Liver (tissue), 9 donors: ENCODE data around the gene TSPAN5. TPM values are rescaled to one million over a fixed set of nuclear protein-coding genes. Genes with fewer than 3 reads are reported as not detected.

Source experiments
- DNase-seq: peaks from one replicate; pipeline ENCODE4 v3.0.0-alpha.2; 2017; ENCODE audit warnings: low spot score
- H3K27ac ChIP-seq, 2 donors: one replicate each; pipeline ENCODE4 v1.7.0; 2013; ENCODE audit warnings: inconsistent platforms in 2 of 2, low read length in 2 of 2, control low read depth in 1 of 2, low read depth in 1 of 2, mild to moderate bottlenecking in 1 of 2
- H3K27me3 ChIP-seq, 4 donors: one replicate each; pipeline versions ENCODE4 v1.6.1 to v1.7.0; 2013; ENCODE audit warnings: low read length in 3 of 4, inconsistent platforms in 1 of 4, mild to moderate bottlenecking in 1 of 4, moderate library complexity in 1 of 4; ENCODE audit not compliant: control insufficient read depth in 4 of 4, insufficient read depth in 4 of 4
- H3K36me3 ChIP-seq, 4 donors: one replicate each; pipeline versions ENCODE4 v1.6.1 to v1.7.0; 2013; ENCODE audit warnings: low read length in 3 of 4, mild to moderate bottlenecking in 3 of 4, low read depth in 1 of 4, moderate library complexity in 1 of 4; ENCODE audit not compliant: control insufficient read depth in 4 of 4, insufficient read depth in 3 of 4
- H3K4me1 ChIP-seq, 4 donors: one replicate each; pipeline versions ENCODE4 v1.6.1 to v1.7.0; 2013; ENCODE audit warnings: low read length in 3 of 4, mild to moderate bottlenecking in 3 of 4, moderate library complexity in 1 of 4; ENCODE audit not compliant: control insufficient read depth in 4 of 4, insufficient read depth in 4 of 4
- H3K4me3 ChIP-seq, 3 donors: one replicate each; pipeline versions ENCODE4 v1.6.1 to v1.7.0; 2013; ENCODE audit warnings: low read length in 3 of 3, control low read depth in 1 of 3, low read depth in 1 of 3, mild to moderate bottlenecking in 1 of 3
- H3K9ac ChIP-seq, 2 donors: one replicate each; pipeline ENCODE4 v1.7.0; 2013; ENCODE audit warnings: low read length in 2 of 2, mild to moderate bottlenecking in 2 of 2, moderate library complexity in 2 of 2, control low read depth in 1 of 2, low read depth in 1 of 2
- H3K9me3 ChIP-seq, 4 donors: one replicate each; pipeline versions ENCODE4 v1.6.1 to v1.7.0; 2013; ENCODE audit warnings: low read length in 3 of 4; ENCODE audit not compliant: control insufficient read depth in 4 of 4
- ATF3 ChIP-seq: IDR thresholded peaks from 2 replicates; pipeline ENCODE4 v1.6.1; 2016; ENCODE audit warnings: antibody characterized with exemption
- EGR1 ChIP-seq, 2 donors: IDR thresholded peaks; 2 replicates each; pipeline ENCODE4 v1.6.1; 2016 to 2018; ENCODE audit warnings: antibody characterized with exemption in 2 of 2, low read depth in 2 of 2
- FOXA1 ChIP-seq: IDR thresholded peaks from 2 replicates; pipeline ENCODE4 v1.6.1; 2016; ENCODE audit warnings: antibody characterized with exemption
- FOXA2 ChIP-seq: IDR thresholded peaks from 2 replicates; pipeline ENCODE4 v1.6.1; 2016; ENCODE audit warnings: antibody characterized with exemption
- GABPA ChIP-seq, 2 donors: IDR thresholded peaks in 1 of 2; conservative IDR thresholded peaks in 1 of 2; 2 replicates each; pipeline ENCODE4 v1.6.1; 2016; ENCODE audit warnings: antibody characterized with exemption in 2 of 2, mild to moderate bottlenecking in 1 of 2, moderate library complexity in 1 of 2
- HNF4A ChIP-seq, 2 donors: conservative IDR thresholded peaks; 2 replicates each; pipeline ENCODE4 v1.6.1; 2016; ENCODE audit warnings: antibody characterized with exemption in 2 of 2, mild to moderate bottlenecking in 2 of 2
- HNF4G ChIP-seq: IDR thresholded peaks from 2 replicates; pipeline ENCODE4 v1.6.1; 2016; ENCODE audit warnings: antibody characterized with exemption
- JUND ChIP-seq, 2 donors: IDR thresholded peaks; 2 replicates each; pipeline ENCODE4 v1.6.1; 2016; ENCODE audit warnings: antibody characterized with exemption in 2 of 2
- MAX ChIP-seq: IDR thresholded peaks from 2 replicates; pipeline ENCODE4 v1.6.1; 2016; ENCODE audit warnings: antibody characterized with exemption
- NR2F2 ChIP-seq: IDR thresholded peaks from 2 replicates; pipeline ENCODE4 v1.6.1; 2016; ENCODE audit warnings: antibody characterized with exemption
- REST ChIP-seq: IDR thresholded peaks from 2 replicates; pipeline ENCODE4 v1.6.1; 2016; ENCODE audit warnings: antibody characterized with exemption, mild to moderate bottlenecking
- RXRA ChIP-seq, 2 donors: IDR thresholded peaks; 2 replicates each; pipeline ENCODE4 v1.6.1; 2017 to 2018; ENCODE audit warnings: antibody characterized with exemption in 2 of 2, mild to moderate bottlenecking in 1 of 2
- SP1 ChIP-seq: IDR thresholded peaks from 2 replicates; pipeline ENCODE4 v1.6.1; 2018; ENCODE audit warnings: antibody characterized with exemption, mild to moderate bottlenecking
- TAF1 ChIP-seq: conservative IDR thresholded peaks from 2 replicates; pipeline ENCODE4 v1.6.1; 2016; ENCODE audit warnings: antibody characterized with exemption, mild to moderate bottlenecking
- ZBTB33 ChIP-seq: IDR thresholded peaks from 2 replicates; pipeline ENCODE4 v1.6.1; 2016; ENCODE audit warnings: antibody characterized with exemption
- WGBS: extraction: QIAGEN DNeasy Blood & Tissue Kit; methylation state at CpG from one replicate; pipeline ENCODE4 v1.1.7; 2013; 5-methylcytosine and 5-hydroxymethylcytosine counted together
- polyA plus RNA-seq, 2 donors: library from polyadenylated mRNA; stranded (reverse) in 1 of 2; unstranded in 1 of 2; fragments of 200-250 nt in 1 of 2; fragments of >200 nt in 1 of 2; fragmentation: Nextera tagmentation in 1 of 2; extraction: Ambion mirVana in 1 of 2; gene quantifications; one replicate each; pipeline versions ENCODE4 v1.2.1 to v1.2.3, GENCODE V29; 2013 to 2015
- total RNA-seq, 2 donors: library from RNA; depleted of rRNA; stranded (reverse); fragments of >200 nt; gene quantifications; one replicate each; pipeline ENCODE4 v1.2.3, GENCODE V29; 2014
- donor health status: healthy.
- donor health status: healthy.
- donor health status: healthy.
- donor health status: healthy.
- donor health status: healthy.

TSPAN5 gene
- total and polyA plus RNA-seq, 4 donors, result 0.36 to 54.0 (median 0.63) TPM

- DNase-seq, result no peak
- Histone ChIP-seq H3K9ac (no peak overlapping the region), H3K4me1 (no peaks in the 10 kb centered on the region), H3K27ac (no peak overlapping the region), H3K9me3 (no peaks in the 10 kb centered on the region), H3K36me3 (no peaks in the 10 kb centered on the region), H3K4me3 (no peak overlapping the region), H3K27me3 (no peaks in the 10 kb centered on the region)
- no peak for TF ChIP-seq MAX
- no peak for TF ChIP-seq EGR1 (IDR thresholded peaks at IDR 0.05; ENCODE audit: low read depth in 2 of 2)
- TF ChIP-seq FOXA2, result no peak
- TF ChIP-seq FOXA1, result no peak
- 90% methylated on average over 3 of the region's 3 CpGs for WGBS
These were observed 39.7 kb downstream of the TSPAN5 start for GRCh38 chr4:98618680-98619079.

GRCh38 chr4:98617358-98618047, 40.9 kb downstream of the TSPAN5 start:
- H3K9ac ChIP-seq, result no peak overlapping the region
- H3K4me1 ChIP-seq, result no peaks in the 10 kb centered on the region
- WGBS, result 91% methylated on average over 2 of the region's 2 CpGs
- no peak for DNase-seq
- no peaks in the 10 kb centered on the region for H3K36me3 ChIP-seq
- TF ChIP-seq RXRA (IDR thresholded peaks at IDR 0.05), result no peak
- no peak for TF ChIP-seq EGR1 (IDR thresholded peaks at IDR 0.05; ENCODE audit: low read depth in 2 of 2)
- no peak for TF ChIP-seq ATF3
- no peak for TF ChIP-seq TAF1
- TF ChIP-seq MAX, result no peak
- no peak for TF ChIP-seq FOXA1
- TF ChIP-seq ZBTB33, result no peak
- TF ChIP-seq JUND (IDR thresholded peaks at IDR 0.05), result no peak
- TF ChIP-seq NR2F2, result no peak
- no peak for TF ChIP-seq REST
- TF ChIP-seq FOXA2, result no peak
- no peak for TF ChIP-seq SP1
- TF ChIP-seq HNF4G, result no peak
- no peak for TF ChIP-seq HNF4A (conservative IDR thresholded peaks at IDR 0.05)
- no peak for TF ChIP-seq GABPA (IDR thresholded peaks at IDR 0.05 in 1 of 2, conservative IDR thresholded peaks at IDR 0.05 in 1 of 2)
- no peak overlapping the region for H3K4me3 ChIP-seq
- H3K27ac ChIP-seq, result no peak overlapping the region
- H3K27me3 ChIP-seq, result no peaks in the 10 kb centered on the region
- H3K9me3 ChIP-seq, result no peaks in the 10 kb centered on the region
